ENCODE data around the gene SCN1A.

DNA sequence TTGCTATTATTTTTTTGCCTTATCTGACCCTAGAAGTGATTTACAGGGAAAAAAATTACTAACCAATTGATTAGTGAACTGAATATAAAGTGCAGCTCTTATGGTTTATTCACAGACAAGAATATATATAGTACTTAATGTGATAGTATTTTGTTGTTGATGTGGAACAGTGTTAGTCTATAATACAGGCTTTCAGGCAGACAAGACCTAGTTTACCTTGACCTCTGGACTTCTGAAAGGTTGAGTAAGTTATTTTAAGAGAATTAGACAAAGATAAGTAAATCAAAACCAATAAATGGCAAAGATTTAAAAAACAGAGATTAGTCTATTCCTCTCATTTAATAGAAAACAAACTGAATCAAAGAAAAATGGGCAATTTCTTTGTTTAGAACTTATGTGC is 46.0 kb downstream of the SCN1A start:
- TF ChIP-seq CTCF (optimal IDR thresholded peaks at IDR 0.05 in 1 of 3, IDR thresholded peaks at IDR 0.05 in 1 of 3, conservative IDR thresholded peaks at IDR 0.05 in 1 of 3; ENCODE audit: extremely low read depth in 1 of 3, insufficient read depth in 2 of 3, low read length in 3 of 3) (no peak), EZH2 (IDR thresholded peaks at IDR 0.05; ENCODE audit: low read length) (no peak)
